C1 segment of cervical spinal cord (tissue), 14 donors: Measurements from ENCODE around the gene FXYD3.

Experiments
- DNase-seq, 14 donors: peaks; one replicate each; lab custom pipeline; 2025; lab: John Stamatoyannopoulos, UW

Gene FXYD3

GRCh38 chr19:35106291-35106583, 9.4 kb upstream of the FXYD3 start:
- DNase-seq: peak in 9 of 14 donors; percentile 33 to 82 (median 46)

GRCh38 chr19:35106898-35107541, 8.6 kb upstream of the FXYD3 start:
- DNase-seq: peak in 1 of 14 donors; percentile 80

- peak in 12 of 14 donors; percentile 19 to 90 (median 76) for DNase-seq
Observed at GRCh38 chr19:35107545-35107944, 8.1 kb upstream of the FXYD3 start.

GRCh38 chr19:35108730-35109129, 6.9 kb upstream of the FXYD3 start:
- no peak for DNase-seq

- peak in 11 of 14 donors; percentile 11 to 85 (median 56) for DNase-seq
Observed at GRCh38 chr19:35109395-35110112, 6.1 kb upstream of the FXYD3 start.

- DNase-seq: no peak
Observed at GRCh38 chr19:35110974-35111373, 4.6 kb upstream of the FXYD3 start.

GRCh38 chr19:35112995-35113688, 2.5 kb upstream of the FXYD3 start:
- DNase-seq: no peak

- peak in 12 of 14 donors; percentile 56 to 93 (median 86) for DNase-seq
Observed at GRCh38 chr19:35114353-35115176, 1.1 kb upstream of the FXYD3 start.

- DNase-seq: peak in 1 of 14 donors; percentile 31
Observed at GRCh38 chr19:35116072-35116801, 614 bp downstream of the FXYD3 start.

- no peak for DNase-seq
Observed at GRCh38 chr19:35117116-35117515, 1.5 kb downstream of the FXYD3 start.

GRCh38 chr19:35117799-35118198, 2.2 kb downstream of the FXYD3 start:
- no peak for DNase-seq

- no peak for DNase-seq
Observed at GRCh38 chr19:35118268-35119020, 2.8 kb downstream of the FXYD3 start.

- no peak for DNase-seq
Observed at GRCh38 chr19:35119091-35119490, 3.5 kb downstream of the FXYD3 start.

GRCh38 chr19:35119578-35120155, 4.0 kb downstream of the FXYD3 start:
- DNase-seq: no peak

- DNase-seq: peak in 3 of 14 donors; percentile 6 to 65 (median 15)
Observed at GRCh38 chr19:35120492-35120891, 4.9 kb downstream of the FXYD3 start.

GRCh38 chr19:35120898-35121297, 5.3 kb downstream of the FXYD3 start:
- no peak for DNase-seq

- DNase-seq: no peak
Observed at GRCh38 chr19:35122687-35123551, 7.3 kb downstream of the FXYD3 start.

- peak in 7 of 14 donors; percentile 28 to 61 (median 38) for DNase-seq
Observed at GRCh38 chr19:35123573-35123972, 8.0 kb downstream of the FXYD3 start.
